ENCODE results near the gene BRPF3.

BRPF3 gene

GRCh38 chr6:36229223-36229622, 32.7 kb downstream of the BRPF3 start:
- DNase-seq (ENCODE audit: low read depth, low spot score) = no peak

- DNase-seq (ENCODE audit: low read depth, low spot score) = no peak
Observed at GRCh38 chr6:36230371-36230770, 33.8 kb downstream of the BRPF3 start.

- no peak for DNase-seq (ENCODE audit: low read depth, low spot score)
Observed at GRCh38 chr6:36232172-36232571, 35.6 kb downstream of the BRPF3 start.

GRCh38 chr6:36235309-36235708, 38.8 kb downstream of the BRPF3 start:
- DNase-seq (ENCODE audit: low read depth, low spot score) = no peak

- DNase-seq (ENCODE audit: low read depth, low spot score) = no peak
Observed at GRCh38 chr6:36235862-36236261, 39.3 kb downstream of the BRPF3 start.

GRCh38 chr6:36239774-36240173, 43.2 kb downstream of the BRPF3 start:
- no peak for DNase-seq (ENCODE audit: low read depth, low spot score)

GRCh38 chr6:36241728-36242127, 45.2 kb downstream of the BRPF3 start:
- no peak for DNase-seq (ENCODE audit: low read depth, low spot score)

GRCh38 chr6:36242161-36242560, 45.6 kb downstream of the BRPF3 start:
- no peak for DNase-seq (ENCODE audit: low read depth, low spot score)

GRCh38 chr6:36242626-36243025, 46.1 kb downstream of the BRPF3 start:
- no peak for DNase-seq (ENCODE audit: low read depth, low spot score)

GRCh38 chr6:36243562-36244212, 47.1 kb downstream of the BRPF3 start:
- no peak for DNase-seq (ENCODE audit: low read depth, low spot score)

GRCh38 chr6:36244641-36245280, 48.2 kb downstream of the BRPF3 start:
- DNase-seq (ENCODE audit: low read depth, low spot score) = no peak

GRCh38 chr6:36245572-36246061, 49.1 kb downstream of the BRPF3 start:
- no peak for DNase-seq (ENCODE audit: low read depth, low spot score)

GRCh38 chr6:36246506-36247268, 50.1 kb downstream of the BRPF3 start:
- DNase-seq (ENCODE audit: low read depth, low spot score) = no peak

- DNase-seq (ENCODE audit: low read depth, low spot score) = no peak
Observed at GRCh38 chr6:36247693-36248092, 51.1 kb downstream of the BRPF3 start.

- no peak for DNase-seq (ENCODE audit: low read depth, low spot score)
Observed at GRCh38 chr6:36248980-36249379, 52.4 kb downstream of the BRPF3 start.

- no peak for DNase-seq (ENCODE audit: low read depth, low spot score)
Observed at GRCh38 chr6:36249536-36249935, 53.0 kb downstream of the BRPF3 start.

GRCh38 chr6:36252005-36252404, 55.5 kb downstream of the BRPF3 start:
- DNase-seq (ENCODE audit: low read depth, low spot score) = no peak

GRCh38 chr6:36263390-36264000, 67.0 kb downstream of the BRPF3 start:
- no peak for DNase-seq (ENCODE audit: low read depth, low spot score)

- DNase-seq (ENCODE audit: low read depth, low spot score) = no peak
Observed at GRCh38 chr6:36265744-36266143, 69.2 kb downstream of the BRPF3 start.

GRCh38 chr6:36266913-36267644, 70.5 kb downstream of the BRPF3 start:
- no peak for DNase-seq (ENCODE audit: low read depth, low spot score)

GRCh38 chr6:36267731-36268477, 71.4 kb downstream of the BRPF3 start:
- DNase-seq (ENCODE audit: low read depth, low spot score) = no peak

Data from astrocyte of the hippocampus (primary cell).